ENCODE data around the gene NOB1. TPM values are rescaled to one million over a fixed set of nuclear protein-coding genes. Genes with fewer than 3 reads are reported as not detected.
"Not testable (repeated sequence)": the region's sequence is repeated elsewhere in the genome, so short reads cannot be mapped to it uniquely, and the experiment has no call there.

Gene NOB1
- polyA plus RNA-seq, 1 donor: 66.0 TPM

DNA sequence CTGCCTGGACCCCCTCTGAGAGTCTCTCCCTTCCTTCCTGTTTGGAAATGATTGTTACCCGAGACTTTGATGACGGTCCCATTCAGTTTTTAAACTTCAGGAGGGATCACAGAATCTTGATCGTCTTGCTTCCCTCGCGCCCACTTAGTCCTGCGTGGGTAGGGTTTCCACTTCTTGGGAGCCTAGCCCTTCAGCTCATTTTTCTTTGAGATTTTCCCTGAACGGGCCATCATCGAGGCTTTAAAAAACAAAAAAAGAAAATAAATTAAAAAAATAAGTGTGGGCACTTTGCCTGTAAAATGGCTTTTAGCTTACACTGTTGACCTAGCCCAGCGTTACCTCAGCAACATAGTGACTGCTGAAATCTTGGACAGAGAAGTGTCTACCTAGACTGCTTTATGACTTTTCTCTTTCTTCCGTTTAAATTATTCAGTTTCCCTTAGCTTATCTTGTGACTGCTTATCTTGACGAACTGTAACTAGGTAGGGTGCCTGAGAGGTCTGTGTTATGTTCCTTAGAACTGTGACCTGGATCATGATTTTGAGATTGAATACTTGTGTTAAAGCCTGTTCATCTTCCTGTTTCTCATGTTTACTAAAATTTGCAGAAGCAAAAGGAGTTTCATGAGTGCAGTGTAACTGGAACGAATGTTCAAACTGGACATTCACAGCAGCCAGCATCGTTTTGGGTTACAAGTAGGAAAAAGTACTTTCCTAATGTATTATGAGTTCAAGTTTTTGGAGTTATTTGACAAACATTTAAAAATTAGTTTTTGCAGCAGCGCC lies 8.3 kb upstream of the NOB1 start:
- DNase-seq: peak; percentile 25

DNA sequence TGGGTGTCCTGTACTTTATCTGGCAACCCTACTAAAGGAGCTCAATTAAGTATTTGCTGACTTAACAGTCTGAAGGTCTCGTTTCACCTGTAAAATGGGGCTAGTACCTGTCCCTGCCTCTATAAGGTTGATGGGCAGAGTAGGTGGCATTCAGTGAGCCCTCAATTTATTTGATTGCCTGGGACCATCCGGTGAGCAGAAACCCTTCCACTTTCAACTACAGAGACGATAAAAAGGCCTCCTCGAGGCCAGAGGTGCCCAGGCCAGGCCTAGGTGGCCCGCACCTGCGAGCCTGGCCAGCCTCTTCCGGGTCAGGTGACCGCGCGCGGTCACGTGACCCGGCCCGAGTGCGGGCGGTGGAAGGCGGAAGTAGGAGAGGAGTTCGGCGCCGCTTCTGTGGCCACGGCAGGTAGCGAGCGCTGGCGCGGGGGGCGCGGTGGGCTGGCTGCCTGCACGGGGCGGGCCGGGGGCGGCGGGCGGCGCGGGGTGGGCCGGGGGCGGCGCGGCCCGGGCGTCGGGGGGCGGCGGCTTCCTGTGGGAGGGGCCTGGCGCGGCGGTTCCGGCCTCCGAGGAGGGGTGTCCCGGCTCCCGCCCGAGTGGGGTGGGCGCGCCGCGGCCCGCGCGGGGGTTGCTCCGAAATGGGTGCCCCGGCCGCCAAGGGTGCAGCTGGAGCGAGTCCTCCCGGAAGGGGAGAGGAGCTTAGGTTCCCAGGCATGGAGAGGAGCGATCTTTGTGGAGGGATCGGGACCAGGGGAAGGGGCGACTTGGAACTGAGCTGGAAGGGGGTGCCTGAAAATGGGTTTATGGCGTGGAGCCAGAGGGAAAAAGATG lies 7.5 kb upstream of the NOB1 start, which contains the start of gene WWP2:
Gene WWP2, plus strand, starts transcription at position 350 of the 831 bp plus-strand sequence. CDS start 24,679 bp downstream, outside the sequence.
- peak; percentile 71 for DNase-seq

DNA sequence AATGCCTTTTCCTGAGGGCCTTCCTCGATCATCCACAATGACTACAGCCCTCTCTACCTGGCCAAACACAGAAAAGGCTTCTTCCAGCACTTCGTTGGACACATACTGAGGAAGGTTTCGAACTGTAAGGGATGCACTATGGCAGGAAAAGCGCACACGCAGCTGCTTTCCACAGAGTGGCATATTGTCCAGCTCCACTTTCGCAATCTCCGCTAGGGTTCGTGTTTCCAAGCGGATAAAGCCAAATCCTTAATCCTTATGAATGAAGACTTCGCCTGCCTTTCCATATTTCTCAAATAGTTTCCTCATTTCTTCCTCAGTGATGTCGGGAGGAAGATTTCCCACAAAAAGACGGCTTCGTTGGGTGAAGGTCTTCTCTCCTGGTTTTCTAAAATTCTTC lies 2.6 kb upstream of the NOB1 start:
- DNase-seq: not testable (repeated sequence)

DNA sequence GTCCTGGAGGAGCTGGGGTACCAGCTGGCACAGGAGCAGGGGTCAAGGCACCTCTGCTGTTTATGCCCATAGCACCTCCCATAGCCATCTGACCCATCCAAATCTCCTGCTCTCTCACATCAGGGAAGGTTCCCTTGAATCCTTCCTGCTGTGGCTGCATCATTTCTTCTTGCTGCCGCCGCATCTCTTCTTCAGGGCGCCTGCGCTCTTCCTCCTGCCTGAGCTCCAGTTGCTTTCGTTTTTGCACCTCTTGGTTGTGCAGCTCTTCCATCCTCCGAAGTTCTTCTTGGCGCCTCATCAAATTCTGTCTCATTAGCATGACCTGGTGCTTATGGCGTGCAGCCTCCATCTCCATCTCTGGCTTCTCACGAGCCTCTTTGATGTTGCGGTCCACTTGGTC lies 2.0 kb upstream of the NOB1 start:
- no peak for DNase-seq

DNA sequence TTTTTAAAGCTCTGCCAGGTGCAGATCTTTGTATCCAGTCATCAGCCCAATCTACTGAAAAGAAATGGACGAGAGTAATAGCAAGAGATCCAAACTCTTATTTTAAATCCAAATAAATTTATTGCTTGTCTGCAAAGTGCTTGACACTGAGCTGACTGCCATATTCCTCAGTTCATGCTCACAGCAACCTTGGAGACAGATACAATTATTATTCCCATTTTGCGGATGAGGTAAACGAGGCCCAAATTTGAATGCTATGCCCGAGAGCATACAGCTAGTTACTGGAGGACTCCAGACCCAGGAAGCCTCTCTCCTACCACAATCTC lies 620 bp downstream of the NOB1 start:
- no peak for DNase-seq

DNA sequence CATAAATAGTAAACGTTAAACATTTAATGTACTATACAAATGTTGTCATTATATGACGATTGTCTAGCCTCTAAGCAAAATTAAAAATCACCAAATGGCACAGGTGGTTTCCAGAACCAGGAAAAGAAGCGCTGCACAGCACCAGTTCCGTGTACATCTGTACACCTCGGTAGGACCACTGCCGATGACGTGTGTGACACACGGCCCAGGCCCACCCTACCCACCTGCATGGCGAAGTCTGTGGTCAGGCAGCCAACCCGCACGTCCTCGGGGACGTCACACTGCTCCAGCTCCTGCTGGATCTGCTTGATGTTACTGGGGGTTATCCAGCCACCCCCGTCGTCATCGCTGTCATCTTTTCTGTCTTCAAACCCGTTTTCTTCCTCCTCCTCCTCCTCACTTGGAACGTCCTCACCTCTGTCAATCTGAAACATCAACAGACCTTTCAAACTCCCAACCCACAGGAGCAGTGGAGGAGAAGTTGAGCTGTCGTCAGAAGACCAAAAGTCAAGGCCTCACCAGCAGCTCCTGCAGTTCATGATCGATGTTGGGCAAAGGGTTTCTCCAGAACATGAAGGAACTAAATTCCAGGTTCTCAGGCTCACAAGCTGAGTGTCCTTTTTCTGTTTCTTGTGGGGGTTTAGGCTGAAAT lies 5.9 kb downstream of the NOB1 start:
- no peak for DNase-seq

DNA sequence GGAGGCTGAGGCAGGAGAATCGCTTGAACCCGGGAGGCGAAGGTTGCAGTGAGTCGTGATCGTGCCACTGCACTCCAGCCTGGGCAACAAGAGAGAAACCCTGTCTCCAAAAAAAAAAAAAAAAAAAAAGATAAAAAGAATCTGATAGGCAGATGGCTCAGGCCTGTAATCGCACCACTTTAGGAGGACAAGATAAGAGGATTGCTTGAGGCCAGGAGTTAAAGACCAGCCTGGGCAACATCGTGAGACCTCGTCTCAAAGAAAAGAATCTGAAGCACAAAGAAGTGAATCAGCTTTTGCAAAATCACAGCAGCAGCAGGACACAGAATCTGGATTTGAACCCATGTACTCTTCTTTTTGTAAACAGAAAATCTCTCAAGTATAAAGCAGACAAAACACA lies 7.6 kb downstream of the NOB1 start:
- DNase-seq: no peak

DNA sequence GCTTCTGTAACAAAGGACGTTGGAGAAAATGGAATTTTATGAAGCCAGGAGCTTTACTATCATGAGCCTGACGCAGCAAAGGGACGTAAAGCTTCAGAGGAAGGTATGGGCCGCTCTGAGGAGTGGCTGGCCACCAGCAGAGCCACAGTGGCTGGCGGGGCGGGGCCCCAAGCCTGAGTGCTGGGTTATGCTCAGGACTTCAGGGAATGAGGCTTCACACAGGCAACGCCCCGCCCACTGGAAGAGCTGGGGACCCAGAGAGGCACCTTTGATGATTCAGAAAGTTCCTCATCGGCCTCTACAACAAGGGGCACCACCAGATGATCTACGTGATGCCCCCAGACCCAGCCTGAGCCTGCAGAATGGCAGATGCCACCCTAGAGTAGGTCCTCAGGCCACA lies 8.8 kb downstream of the NOB1 start:
- no peak for DNase-seq

DNA sequence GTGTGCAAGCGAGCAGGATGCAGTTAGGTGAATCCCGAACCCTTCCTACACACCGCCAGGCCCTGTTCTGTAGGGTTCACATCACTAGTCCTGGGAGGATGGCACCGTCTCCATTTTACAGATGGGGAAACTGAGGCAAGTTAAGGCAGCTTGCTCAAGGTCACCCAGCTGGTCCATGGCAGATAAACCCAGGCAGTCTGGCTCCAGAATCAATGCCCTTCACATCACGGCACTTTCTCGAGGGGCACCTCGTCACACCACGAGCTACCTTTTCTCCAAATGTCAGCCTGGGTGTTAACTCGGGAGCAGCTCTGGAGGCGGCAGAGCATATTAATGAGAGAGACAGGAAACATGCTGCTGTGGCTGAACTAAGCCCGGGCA lies 9.5 kb downstream of the NOB1 start:
- DNase-seq: no peak

DNA sequence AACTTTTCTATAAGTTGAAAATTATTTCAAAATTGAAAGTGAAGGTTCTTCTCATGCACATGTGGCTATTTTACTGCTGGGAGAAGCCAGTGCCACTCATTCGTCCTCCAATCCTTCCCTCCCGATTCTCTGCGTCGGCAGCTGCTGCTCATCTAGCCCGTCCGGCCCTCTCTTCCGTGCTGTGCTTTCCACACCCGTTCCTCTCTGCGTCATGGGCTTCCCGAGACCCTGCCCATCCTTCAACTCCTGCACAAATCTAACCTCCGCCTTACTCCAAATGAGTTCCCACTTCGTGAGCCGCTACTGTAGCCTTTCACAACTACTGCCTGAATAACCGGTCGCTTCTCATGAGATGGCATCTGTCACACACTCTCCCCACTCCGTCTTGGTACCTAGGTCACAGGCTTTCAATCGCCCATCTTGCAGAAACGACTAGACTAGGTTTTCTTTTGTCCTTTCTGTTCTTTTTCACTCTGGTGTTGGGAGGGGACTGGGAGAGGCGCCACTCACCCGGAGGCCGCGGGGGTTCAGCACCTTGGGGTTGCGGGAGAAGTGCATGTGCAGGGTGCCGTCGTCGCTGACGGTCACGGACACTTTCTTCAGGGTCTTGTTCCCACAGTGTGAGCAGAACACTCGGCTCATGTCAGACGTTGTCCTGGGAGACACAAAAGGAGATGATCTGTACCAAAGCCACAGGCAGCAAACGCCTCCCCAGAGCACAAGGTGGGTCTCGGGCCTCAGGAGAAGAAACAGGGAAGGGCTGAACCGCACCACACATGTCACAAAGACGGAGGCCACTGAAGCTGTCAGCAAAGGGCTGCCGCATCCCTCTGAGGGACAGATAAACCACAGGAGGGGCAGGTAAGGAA lies 10.1 kb downstream of the NOB1 start:
- DNase-seq: no peak

DNA sequence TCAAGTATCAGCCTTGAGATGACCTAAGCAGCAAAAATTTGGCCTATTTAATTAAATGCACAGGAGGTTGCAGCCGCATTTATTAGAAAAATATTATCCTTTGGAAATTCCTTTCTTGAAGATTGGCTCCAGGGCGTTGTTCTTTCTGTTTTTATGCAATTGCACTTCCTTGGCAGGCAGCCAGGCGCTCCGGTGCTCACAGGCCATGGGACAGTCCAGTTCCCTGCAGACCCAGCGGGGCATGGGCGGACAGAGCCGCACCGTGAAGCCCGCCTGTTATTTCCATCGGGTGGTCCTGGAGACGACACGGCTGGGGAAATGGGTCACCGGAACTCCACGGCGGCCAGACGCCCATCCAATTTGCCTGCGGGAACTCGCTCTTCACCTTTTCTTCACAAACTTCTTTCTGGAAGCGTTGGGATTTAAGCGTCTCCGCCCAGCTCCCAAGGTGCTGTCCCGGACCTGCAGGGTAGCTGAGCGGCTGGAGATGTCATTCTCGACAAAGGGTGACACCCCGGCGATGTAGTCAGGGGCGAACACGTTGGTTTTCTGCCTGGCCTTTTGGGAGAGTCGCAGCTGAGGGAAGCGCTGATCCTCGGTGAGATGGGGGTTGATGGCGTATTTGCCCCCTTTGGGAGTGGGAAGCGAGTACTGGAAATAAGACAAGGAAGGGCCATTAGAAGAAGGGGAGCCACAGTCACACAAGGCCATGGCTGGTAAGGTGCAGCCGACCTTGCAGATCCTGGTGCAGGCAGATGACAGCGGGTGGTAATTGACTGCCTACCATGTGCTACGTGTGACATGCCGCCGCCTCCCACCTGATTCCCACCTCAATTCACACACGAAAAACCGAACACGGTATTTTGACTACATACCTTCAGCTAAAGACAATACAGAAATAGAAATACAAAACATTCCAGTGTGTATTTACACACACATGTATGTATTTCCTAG lies 12.5 kb downstream of the NOB1 start:
- peak; percentile 45 for DNase-seq

DNA sequence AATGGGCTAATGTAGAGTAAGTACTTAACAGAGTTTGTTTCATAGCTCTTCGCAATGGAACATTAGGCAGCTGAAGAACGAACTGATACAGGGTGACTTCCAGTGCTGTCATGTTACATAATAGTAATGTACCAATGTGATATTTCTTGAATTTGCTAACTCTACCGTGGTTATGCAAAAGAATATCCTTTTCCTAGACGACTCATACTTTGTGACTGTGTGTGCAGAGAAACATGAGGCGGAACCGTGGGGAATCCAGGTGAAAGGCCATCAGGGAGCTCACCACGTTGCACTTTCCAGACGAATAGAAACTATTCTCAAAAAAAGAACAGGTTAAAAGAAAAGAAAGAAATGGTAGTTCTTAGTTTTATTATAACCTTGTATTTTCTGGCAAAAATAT lies 13.2 kb downstream of the NOB1 start:
- no peak for DNase-seq

DNA sequence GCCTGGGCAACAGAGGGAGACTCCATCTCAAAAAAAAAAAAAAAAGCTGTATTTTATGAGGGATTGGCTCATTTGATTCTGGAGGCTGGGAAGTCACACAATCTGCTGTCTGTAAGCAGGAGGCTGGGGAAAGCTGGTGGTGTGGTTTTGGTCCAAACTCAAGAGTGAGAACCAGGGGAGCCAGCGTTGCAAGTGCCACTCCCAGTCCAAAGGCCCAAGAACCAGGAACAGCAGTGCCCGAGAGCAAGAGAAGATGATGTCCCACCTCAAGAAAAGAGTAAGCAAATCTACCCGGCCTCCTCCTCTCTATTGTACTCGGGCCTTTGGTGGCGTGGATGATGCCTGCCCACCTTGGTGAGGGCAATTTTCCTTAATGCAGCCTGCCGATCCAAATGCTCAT lies 22.6 kb downstream of the NOB1 start:
- DNase-seq: no peak

DNA sequence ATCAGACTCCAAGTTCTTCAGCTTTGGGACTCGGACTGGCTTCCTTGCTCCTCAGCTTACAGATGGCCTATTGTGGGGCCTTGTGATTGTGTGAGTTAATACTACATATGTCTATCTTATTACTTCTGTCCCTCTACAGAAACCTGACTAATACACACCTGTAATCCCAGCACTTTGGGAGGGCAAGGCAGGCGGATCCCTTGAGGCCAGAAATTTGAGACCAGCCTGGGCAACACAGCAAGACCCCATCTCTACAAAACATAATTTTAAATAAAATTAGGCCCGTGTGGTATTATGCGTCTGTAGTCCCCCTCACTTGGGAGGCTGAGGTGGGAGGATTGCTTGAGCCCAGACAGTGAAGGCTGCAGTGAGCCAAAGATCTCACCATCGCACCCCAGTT lies 23.4 kb downstream of the NOB1 start:
- DNase-seq: not testable (repeated sequence)

DNA sequence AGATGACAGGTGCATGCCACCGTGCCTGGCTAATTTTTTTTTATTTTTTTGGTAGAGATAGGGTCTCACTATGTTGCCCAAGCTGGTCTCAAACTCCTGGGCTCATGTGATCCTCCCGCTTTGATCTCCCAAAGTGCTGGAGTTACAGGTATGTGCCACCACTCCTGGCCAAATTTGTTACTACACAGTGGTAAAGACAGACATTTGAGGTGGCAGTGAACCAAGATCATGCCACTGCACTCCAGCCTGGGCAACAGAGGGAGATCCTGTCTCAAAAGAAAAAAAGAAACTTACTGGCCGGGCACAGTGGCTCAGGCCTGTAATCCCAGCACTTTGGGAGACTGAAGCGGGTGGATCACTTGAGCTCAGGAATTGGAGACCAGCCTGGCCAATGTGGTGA lies 25.7 kb downstream of the NOB1 start:
- DNase-seq: not testable (repeated sequence)

DNA sequence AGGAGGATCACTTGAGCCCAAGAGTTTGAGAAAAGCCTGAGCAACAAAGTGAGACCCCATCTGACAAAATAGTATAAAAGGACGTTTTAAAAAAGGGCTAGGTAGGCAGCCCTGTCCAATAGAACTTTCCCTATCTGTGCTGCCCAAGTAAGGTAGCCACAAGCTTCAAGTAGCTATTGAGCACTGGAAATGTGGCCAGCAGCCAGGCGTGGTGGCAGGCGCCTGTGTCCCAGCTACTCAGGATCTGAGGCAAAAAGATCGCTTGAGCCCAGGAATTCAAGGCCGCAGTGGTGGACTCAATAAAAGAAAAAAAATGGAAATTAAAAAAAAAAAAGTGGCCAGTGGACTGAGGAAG lies 26.8 kb downstream of the NOB1 start:
- no peak for DNase-seq

DNA sequence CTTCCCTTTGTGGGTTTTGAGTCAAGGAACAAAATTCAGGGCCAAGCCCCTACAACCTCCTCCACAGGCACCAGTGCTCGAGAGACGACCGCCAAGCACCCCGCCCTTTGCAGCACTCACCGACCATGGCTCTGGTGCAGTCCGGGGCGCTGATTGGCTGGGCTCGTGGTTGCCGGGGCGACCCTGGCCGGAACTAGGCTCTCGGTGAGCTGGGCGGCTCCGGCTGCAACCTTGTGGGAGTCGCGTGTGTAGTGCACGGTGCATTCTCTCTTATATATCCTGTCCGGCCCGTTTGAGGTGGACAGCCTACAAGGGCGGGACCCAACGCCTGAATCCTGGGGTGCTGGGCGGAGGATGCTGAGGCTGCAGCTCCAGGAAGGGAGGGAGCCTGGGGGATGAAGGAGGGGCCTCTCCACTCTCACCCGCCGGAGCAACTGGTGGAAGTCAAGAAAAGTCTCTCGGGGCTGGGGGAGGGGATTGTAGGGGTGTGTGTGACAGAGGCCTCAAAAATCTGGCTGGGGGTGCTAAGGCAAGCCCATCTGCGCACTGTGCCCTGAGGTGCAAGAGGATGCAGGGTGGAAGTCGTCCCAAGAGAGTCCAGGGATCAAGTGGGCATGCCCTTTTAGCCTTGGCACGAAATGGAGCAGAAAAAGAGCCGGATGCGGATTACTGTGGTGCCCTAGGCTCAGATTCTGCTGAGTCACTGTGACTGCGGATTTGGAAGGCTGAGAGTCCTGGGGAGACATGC lies 28.2 kb downstream of the NOB1 start, which contains the start of gene NQO1:
Gene NQO1, minus strand, starts transcription at position 248 of the 748 bp plus-strand sequence. Its CDS starts 121 bp downstream, at position 127.
- DNase-seq: peak; percentile 82

DNA sequence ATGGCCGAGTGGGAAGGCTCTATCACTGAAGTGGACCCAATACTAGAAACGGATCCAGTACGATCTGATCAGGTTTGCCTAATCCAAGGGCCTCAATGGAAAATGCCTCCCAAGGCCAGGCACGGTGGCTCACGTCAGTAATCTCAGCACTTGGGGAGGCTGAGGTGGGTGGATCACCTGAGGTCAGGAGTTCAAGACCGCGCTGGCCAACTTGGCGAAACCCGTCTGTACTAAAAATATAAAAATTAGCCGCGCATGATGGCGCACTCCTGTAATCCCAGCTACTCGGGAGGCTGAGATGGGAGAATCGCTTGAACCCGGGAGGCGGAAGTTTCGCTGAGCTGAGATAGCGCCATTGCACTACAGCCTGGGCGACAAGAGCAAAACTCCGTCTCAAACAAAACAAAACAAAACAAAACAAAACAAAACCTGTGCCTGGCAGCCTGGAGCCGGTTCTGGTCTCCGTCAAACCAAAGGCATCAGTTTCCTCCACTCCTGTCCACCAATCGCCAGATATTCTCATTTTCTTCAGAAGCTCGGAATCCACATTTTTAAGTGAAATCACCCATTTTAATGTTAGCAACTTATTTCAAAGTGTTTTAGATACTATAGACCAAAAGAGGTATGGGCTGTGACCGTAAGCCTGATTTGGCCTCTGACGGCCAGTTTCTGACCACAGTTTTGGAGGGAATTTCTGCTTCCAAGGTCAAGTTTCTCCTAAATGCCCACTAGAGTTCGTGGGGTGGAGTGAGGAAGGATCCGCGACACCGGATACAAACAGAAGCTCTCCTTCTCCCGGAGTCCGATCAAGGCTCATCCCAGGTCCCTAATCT lies 29.0 kb downstream of the NOB1 start:
- DNase-seq: no peak

DNA sequence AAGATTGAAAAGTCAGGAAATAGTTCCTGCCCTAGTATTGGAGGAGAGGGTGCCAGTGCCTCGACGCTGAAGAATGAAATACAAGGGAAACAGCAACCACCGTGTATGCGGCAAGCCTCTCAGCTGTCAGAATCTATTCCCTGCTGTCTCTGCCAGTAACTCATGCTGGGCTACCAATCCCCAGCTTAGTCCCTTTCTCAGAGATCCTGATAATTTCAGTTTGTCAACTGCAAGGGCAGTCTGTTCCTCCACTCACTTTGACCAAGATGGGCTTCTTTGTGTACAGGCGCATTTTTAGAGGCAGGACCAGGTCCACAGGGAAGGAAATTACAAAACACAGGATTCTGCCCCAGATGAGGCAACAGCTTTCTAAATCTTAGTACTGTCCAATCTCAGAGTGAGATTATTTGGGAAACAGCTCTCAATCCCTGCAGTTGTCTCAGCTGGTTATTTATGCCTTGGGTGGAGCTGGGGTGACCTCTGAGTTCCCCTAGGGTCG lies 29.7 kb downstream of the NOB1 start:
- no peak for DNase-seq

All from left kidney (tissue), 2 donors.